NOMO-1 (cell line): ENCODE measurements around the gene ATP5MC2.
"Not testable (repeated sequence)": the region's sequence is repeated elsewhere in the genome, so short reads cannot be mapped to it uniquely, and the experiment has no call there.

Experiments
- DNase-seq, 2 experiments: peaks; one replicate each; lab custom pipeline; 2025; ENCODE audit not compliant: unreplicated experiment in 2 of 2; lab: John Stamatoyannopoulos, UW

Gene ATP5MC2

GRCh38 chr12:53675701-53676607 is at the start of gene ATP5MC2:
Gene ATP5MC2, minus strand, starts transcription at chr12:53676083. Its CDS starts 3,469 bp downstream, at chr12:53672614.
- peak; percentile 96 to 98 for DNase-seq

GRCh38 chr12:53722450-53723041 is 46.7 kb upstream of the ATP5MC2 start:
- no peak for DNase-seq

GRCh38 chr12:53720946-53721345 is 45.1 kb upstream of the ATP5MC2 start:
- DNase-seq: no peak

DNA sequence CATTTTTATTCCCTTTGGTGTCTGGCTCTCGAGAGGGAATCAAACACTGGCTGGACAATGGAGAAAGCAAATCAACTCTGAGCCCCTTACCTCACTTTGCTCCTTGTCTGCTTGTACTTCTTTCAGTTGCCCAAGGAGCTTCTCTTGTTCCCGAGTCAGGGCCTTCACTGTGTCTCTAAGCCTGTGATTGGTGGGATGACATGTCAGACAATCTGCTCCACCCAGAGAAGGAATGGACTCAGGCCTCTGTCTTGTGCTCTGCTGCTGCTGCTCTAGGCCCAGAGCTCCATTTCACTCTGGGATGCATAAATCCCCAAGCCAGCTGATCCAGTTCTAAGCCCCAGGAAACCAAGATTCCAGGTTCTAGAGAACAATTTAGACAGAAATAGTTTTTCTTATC is 43.8 kb upstream of the ATP5MC2 start:
- DNase-seq: no peak

DNA sequence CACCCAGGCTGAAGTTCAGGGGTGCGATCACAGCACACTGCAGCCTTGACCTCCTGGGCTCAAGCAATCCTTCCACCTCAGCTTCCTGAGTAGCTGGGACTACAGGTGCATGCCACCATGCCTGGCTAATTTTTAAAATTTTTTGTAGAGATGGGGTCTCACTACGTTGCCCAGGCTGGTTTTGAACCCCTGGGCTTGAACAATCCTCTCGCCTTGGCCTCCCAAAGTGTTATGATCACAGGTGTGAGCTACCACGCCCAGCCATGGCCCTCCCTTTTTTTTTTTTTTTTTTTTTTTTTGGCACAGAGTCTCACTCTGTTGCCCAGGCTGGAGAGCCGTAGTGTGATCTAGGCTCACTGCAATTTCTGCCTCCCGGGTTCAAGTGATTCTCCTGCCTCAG is 42.7 kb upstream of the ATP5MC2 start:
- DNase-seq: not testable (repeated sequence)

DNA sequence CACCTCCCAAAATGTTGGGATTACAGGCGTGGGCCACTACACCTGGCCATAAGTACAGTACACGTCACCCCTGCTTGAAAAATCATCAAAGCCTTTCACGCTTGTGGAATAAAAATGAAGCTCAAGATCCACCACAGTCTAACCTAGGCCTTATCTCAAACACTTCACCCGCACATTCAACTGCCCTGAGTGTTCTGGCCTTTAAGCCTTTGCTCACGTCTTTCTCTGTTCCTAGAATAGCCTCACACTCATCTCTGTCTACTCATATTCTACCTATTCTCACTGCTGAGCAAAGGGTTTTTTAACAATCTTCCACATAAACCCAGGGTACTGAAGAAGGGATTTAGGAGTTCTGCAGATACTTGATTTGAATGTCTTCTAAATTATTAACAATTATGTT is 41.4 kb upstream of the ATP5MC2 start:
- DNase-seq: no peak

GRCh38 chr12:53714004-53714403 is 38.1 kb upstream of the ATP5MC2 start:
- DNase-seq: no peak

- no peak for DNase-seq
These were observed 37.6 kb upstream of the ATP5MC2 start for GRCh38 chr12:53713516-53713915.

GRCh38 chr12:53712059-53712643 is 36.3 kb upstream of the ATP5MC2 start:
- no peak for DNase-seq

- DNase-seq: no peak
These were observed 34.2 kb upstream of the ATP5MC2 start for GRCh38 chr12:53710091-53710490.

- no peak for DNase-seq
These were observed 33.8 kb upstream of the ATP5MC2 start for GRCh38 chr12:53709671-53710070.

DNA sequence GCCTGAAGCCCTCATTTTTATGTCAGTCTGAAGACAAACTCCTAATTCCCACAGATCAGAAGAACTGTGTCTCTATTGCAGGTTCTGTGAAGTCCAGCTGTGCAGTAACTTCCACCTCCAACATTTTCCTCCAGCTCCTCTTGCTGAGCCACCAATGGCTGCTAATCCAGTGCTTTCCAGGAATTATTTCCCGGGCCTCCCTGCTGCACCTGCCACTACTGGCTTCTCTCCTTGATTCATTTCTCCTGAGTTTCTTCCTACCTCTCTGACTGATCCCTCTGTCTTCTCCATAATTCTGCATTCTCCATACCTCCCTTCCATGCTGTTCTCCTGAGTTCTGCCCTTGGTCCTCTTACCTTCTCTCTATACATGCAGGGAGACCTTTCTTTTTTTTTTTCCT is 30.2 kb upstream of the ATP5MC2 start:
- DNase-seq: no peak

GRCh38 chr12:53703756-53704155 is 27.9 kb upstream of the ATP5MC2 start:
- no peak for DNase-seq

- peak; percentile 21 to 32 for DNase-seq
These were observed 25.8 kb upstream of the ATP5MC2 start for GRCh38 chr12:53701518-53702264.

GRCh38 chr12:53700567-53700966 is 24.7 kb upstream of the ATP5MC2 start:
- no peak for DNase-seq

- DNase-seq: no peak
These were observed 23.8 kb upstream of the ATP5MC2 start for GRCh38 chr12:53699678-53700025.

GRCh38 chr12:53698948-53699677 is 23.2 kb upstream of the ATP5MC2 start:
- no peak for DNase-seq

- DNase-seq: no peak
These were observed 20.9 kb upstream of the ATP5MC2 start for GRCh38 chr12:53696655-53697331.

- DNase-seq: no peak
These were observed 20.4 kb upstream of the ATP5MC2 start for GRCh38 chr12:53696285-53696654.
